HEK293 (cell line): ENCODE results near the gene NEIL1.
A peak's percentile ranks its signal among the peaks of the same experiment; 100 is the strongest.

Experiments used
- CTCF ChIA-PET: fragments of 350-600 bp; formaldehyde crosslinking; extraction: SDS; loops from one replicate; lab custom pipeline; 2021; ENCODE audit warnings: antibody characterized with exemption; lab: Yijun Ruan, JAX
- POLR2A ChIA-PET: fragments of 300-600 bp; formaldehyde crosslinking; extraction: SDS; loops from one replicate; lab custom pipeline; 2020; ENCODE audit warnings: antibody characterized with exemption, inconsistent platforms; lab: Yijun Ruan, JAX
- H3K27ac ChIP-seq: fragments of 200-500 bp; sonication (Bioruptor generic); 2 replicates; pipeline ENCODE4 v1.5.1; 2014; ENCODE audit warnings: low read depth, low read length, control low read depth, inconsistent platforms; ENCODE audit errors: extremely low read depth
- H3K36me3 ChIP-seq, 2 experiments: fragments of 200-500 bp in 1 of 2; sonication (Bioruptor generic) in 1 of 2; 1 replicate in 1 of 2; 2 replicates in 1 of 2; pipeline ENCODE4 v1.5.1; 2014 to 2017; ENCODE audit warnings: inconsistent platforms in 2 of 2, low read length in 2 of 2; ENCODE audit not compliant: control insufficient read depth in 2 of 2, insufficient read depth in 1 of 2
- H3K4me1 ChIP-seq: fragments of 200-500 bp; sonication (Bioruptor generic); 2 replicates; pipeline ENCODE4 v1.5.1; 2014; ENCODE audit warnings: mild to moderate bottlenecking, low read length, inconsistent platforms; ENCODE audit not compliant: control insufficient read depth, insufficient read depth
- H3K4me3 ChIP-seq: 2 replicates; pipeline ENCODE4 v1.5.1; 2011; ENCODE audit warnings: low read depth, mild to moderate bottlenecking, control low read depth, low read length, moderate library complexity
- H3K9me3 ChIP-seq: fragments of 200-500 bp; sonication (Bioruptor generic); 2 replicates; pipeline ENCODE4 v1.5.1; 2014; ENCODE audit warnings: low read depth, low read length, inconsistent platforms; ENCODE audit not compliant: control insufficient read depth, insufficient read depth
- GLI4 ChIP-seq: fragments of 450-650 bp; formaldehyde crosslinking; IDR thresholded peaks from 2 replicates; pipeline ENCODE4 v1.5.1; 2016; ENCODE audit warnings: missing biosample characterization, missing genetic modification characterization
- HOXD13 ChIP-seq: sonication (generic); formaldehyde crosslinking; IDR thresholded peaks from 2 replicates; pipeline ENCODE4 v1.8.0; 2022; ENCODE audit warnings: missing genetic modification reagents, borderline replicate concordance
- INSM2 ChIP-seq: fragments of 450-650 bp; formaldehyde crosslinking; IDR thresholded peaks from 2 replicates; pipeline ENCODE4 v1.5.1; 2016; ENCODE audit warnings: missing biosample characterization, missing genetic modification characterization
- KLF1 ChIP-seq: fragments of 450-650 bp; formaldehyde crosslinking; IDR thresholded peaks from 2 replicates; pipeline ENCODE4 v1.5.1; 2016; ENCODE audit warnings: missing biosample characterization, missing genetic modification characterization
- PRDM10 ChIP-seq: fragments of 450-650 bp; formaldehyde crosslinking; IDR thresholded peaks from 2 replicates; pipeline ENCODE4 v1.5.1; 2016; ENCODE audit warnings: missing biosample characterization, missing genetic modification characterization
- REPIN1 ChIP-seq: fragments of 450-650 bp; formaldehyde crosslinking; IDR thresholded peaks from 2 replicates; pipeline ENCODE4 v1.5.1; 2017; ENCODE audit warnings: missing biosample characterization, missing genetic modification characterization, low read depth
- SP2 ChIP-seq: fragments of 450-650 bp; formaldehyde crosslinking; IDR thresholded peaks from 2 replicates; pipeline ENCODE4 v1.5.1; 2016; ENCODE audit warnings: missing biosample characterization, missing genetic modification characterization
- TCF7L2 ChIP-seq: IDR thresholded peaks from 2 replicates; pipeline ENCODE4 v1.6.1; 2011; ENCODE audit warnings: low read depth, mild to moderate bottlenecking, inconsistent platforms, low read length, moderate library complexity, borderline replicate concordance
- TSHZ1 ChIP-seq: fragments of 450-650 bp; formaldehyde crosslinking; IDR thresholded peaks from 2 replicates; pipeline ENCODE4 v1.5.1; 2016; ENCODE audit warnings: missing biosample characterization, missing genetic modification characterization, borderline replicate concordance
- ZBTB20 ChIP-seq: fragments of 450-650 bp; formaldehyde crosslinking; IDR thresholded peaks from 2 replicates; pipeline ENCODE4 v1.5.1; 2016; ENCODE audit warnings: missing biosample characterization, missing genetic modification characterization
- ZFP41 ChIP-seq: fragments of 450-650 bp; formaldehyde crosslinking; IDR thresholded peaks from 2 replicates; pipeline ENCODE4 v1.5.1; 2016; ENCODE audit warnings: missing biosample characterization, missing genetic modification characterization, borderline replicate concordance
- ZNF138 ChIP-seq: fragments of 450-650 bp; formaldehyde crosslinking; IDR thresholded peaks from 2 replicates; pipeline ENCODE4 v1.5.1; 2016; ENCODE audit warnings: missing biosample characterization, missing genetic modification characterization, borderline replicate concordance
- ZNF24 ChIP-seq: fragments of 450-650 bp; formaldehyde crosslinking; IDR thresholded peaks from 2 replicates; pipeline ENCODE4 v1.5.1; 2016; ENCODE audit warnings: missing biosample characterization, missing genetic modification characterization
- ZNF341 ChIP-seq: fragments of 450-650 bp; formaldehyde crosslinking; IDR thresholded peaks from 2 replicates; pipeline ENCODE4; 2016; ENCODE audit warnings: low read depth, missing biosample characterization, missing genetic modification characterization
- ZNF449 ChIP-seq: fragments of 450-650 bp; formaldehyde crosslinking; IDR thresholded peaks from 2 replicates; pipeline ENCODE4 v1.5.1; 2017; ENCODE audit warnings: missing biosample characterization, mild to moderate bottlenecking, missing genetic modification characterization, moderate library complexity
- ZNF664 ChIP-seq: fragments of 450-650 bp; formaldehyde crosslinking; IDR thresholded peaks from 2 replicates; pipeline ENCODE4 v1.5.1; 2016; ENCODE audit warnings: missing biosample characterization, missing genetic modification characterization
- ZSCAN16 ChIP-seq: fragments of 450-650 bp; formaldehyde crosslinking; IDR thresholded peaks from 2 replicates; pipeline ENCODE4 v1.5.1; 2016; ENCODE audit warnings: missing biosample characterization, missing genetic modification characterization

The NEIL1 gene

GRCh38 chr15:75361989-75362641, 15.3 kb downstream of the NEIL1 start:
- CTCF ChIA-PET = no interaction called here
- TF ChIP-seq SP2 (tag by site-specific recombination) = no peak
- no peak for TF ChIP-seq ZSCAN16 (tag by site-specific recombination)
- TF ChIP-seq HOXD13 (CRISPR knock-in tag) = no peak
- TF ChIP-seq ZBTB20 (tag by site-specific recombination) = peak; percentile 82; the same call in 1 of the 2 replicates
- TF ChIP-seq GLI4 (tag by site-specific recombination) = no peak
- no peak for TF ChIP-seq ZNF341 (tag by site-specific recombination)
- no peak for TF ChIP-seq TCF7L2
- TF ChIP-seq PRDM10 = no peak
- no peak for TF ChIP-seq INSM2 (tag by site-specific recombination)
- TF ChIP-seq REPIN1 (tag by site-specific recombination) = no peak
- 0 out of 2 replicates have a peak, but pooled peaks have one; percentile 25 for TF ChIP-seq KLF1 (tag by site-specific recombination)
- TF ChIP-seq ZNF449 = no peak
- H3K4me3 ChIP-seq = no peak overlapping the region
- H3K9me3 ChIP-seq = no peaks in the 10 kb centered on the region
- no peaks in the 10 kb centered on the region for H3K4me1 ChIP-seq
- H3K36me3 ChIP-seq = peaks cover 11 to 75% of the 10 kb centered on the region in 2 experiments; a peak in 2 of 3 replicates
- H3K27ac ChIP-seq = no peak overlapping the region
- POLR2A ChIA-PET = interaction anchor here (0.6 to 0.8 kb wide), 2 partner anchors 93 to 811 kb away, joined by 3 to 4 read pairs; no protein-coding TSS in a partner anchor

GRCh38 chr15:75362642-75363249, 15.9 kb downstream of the NEIL1 start:
- peaks cover 4% of the 10 kb centered on the region; the same call in 1 of the 2 replicates for H3K4me1 ChIP-seq
- peaks cover 11 to 78% of the 10 kb centered on the region in 2 experiments; a peak in 2 of 3 replicates for H3K36me3 ChIP-seq
- ChIA-PET POLR2A (interaction anchor here (0.8 to 1.6 kb wide), 2 partner anchors 9 to 93 kb away, joined by 3 read pairs; no protein-coding TSS in a partner anchor), CTCF (no interaction called here)
- TF ChIP-seq ZFP41 = no peak
- H3K9me3 ChIP-seq = no peaks in the 10 kb centered on the region
- H3K27ac ChIP-seq = no peak overlapping the region
- no peak overlapping the region for H3K4me3 ChIP-seq

- H3K36me3 ChIP-seq = peaks cover 11 to 68% of the 10 kb centered on the region in 2 experiments; a peak in 2 of 3 replicates
- CTCF ChIA-PET = no interaction called here
- POLR2A ChIA-PET = interaction anchor here (1.6 kb wide), 1 partner anchor 10 kb away, joined by 3 read pairs; no protein-coding TSS in a partner anchor
- TF ChIP-seq ZSCAN16 (tag by site-specific recombination) (no peak), TSHZ1 (no peak), INSM2 (tag by site-specific recombination) (no peak), ZNF24 (tag by site-specific recombination) (no peak), ZNF664 (no peak), ZNF138 (tag by site-specific recombination) (no peak)
These were observed 16.9 kb downstream of the NEIL1 start for GRCh38 chr15:75363786-75364185.

More at GRCh38 chr15:75363786-75364185, 16.9 kb downstream of the NEIL1 start:
- H3K27ac ChIP-seq = no peak overlapping the region
- H3K4me1 ChIP-seq = peaks cover 4% of the 10 kb centered on the region; the same call in 1 of the 2 replicates
- no peaks in the 10 kb centered on the region for H3K9me3 ChIP-seq
- no peak overlapping the region for H3K4me3 ChIP-seq
